ENCODE results near the gene VWA8.
"Not testable (repeated sequence)": the region's sequence is repeated elsewhere in the genome, so short reads cannot be mapped to it uniquely, and the experiment has no call there.

Gene VWA8

GRCh38 chr13:41597348-41598041, 363.4 kb downstream of the VWA8 start:
- DNase-seq (ENCODE audit: low read depth in 3 of 3, low spot score in 1 of 3): no peak

- no peak for DNase-seq (ENCODE audit: low read depth in 3 of 3, low spot score in 1 of 3)
These were observed 364.7 kb downstream of the VWA8 start for GRCh38 chr13:41596190-41596589.

- DNase-seq (ENCODE audit: low read depth in 3 of 3, low spot score in 1 of 3): no peak
These were observed 365.6 kb downstream of the VWA8 start for GRCh38 chr13:41595298-41595697.

- DNase-seq (ENCODE audit: low read depth in 3 of 3, low spot score in 1 of 3): no peak
These were observed 370.3 kb downstream of the VWA8 start for GRCh38 chr13:41590643-41591042.

- DNase-seq (ENCODE audit: low read depth in 3 of 3, low spot score in 1 of 3): no peak
These were observed 370.8 kb downstream of the VWA8 start for GRCh38 chr13:41590122-41590521.

- no peak for DNase-seq (ENCODE audit: low read depth in 3 of 3, low spot score in 1 of 3)
These were observed 371.5 kb downstream of the VWA8 start for GRCh38 chr13:41589434-41589833.

- peak in 1 of 3 donors; percentile 7 for DNase-seq (ENCODE audit: low read depth in 3 of 3, low spot score in 1 of 3)
These were observed 372.0 kb downstream of the VWA8 start for GRCh38 chr13:41588899-41589298.

- no peak for DNase-seq (ENCODE audit: low read depth in 3 of 3, low spot score in 1 of 3)
These were observed 372.5 kb downstream of the VWA8 start for GRCh38 chr13:41588448-41588847.

GRCh38 chr13:41587490-41587889, 373.4 kb downstream of the VWA8 start:
- peak in 1 of 3 donors; percentile 2 for DNase-seq (ENCODE audit: low read depth in 3 of 3, low spot score in 1 of 3)

- no peak for DNase-seq (ENCODE audit: low read depth in 3 of 3, low spot score in 1 of 3)
These were observed 374.7 kb downstream of the VWA8 start for GRCh38 chr13:41586216-41586615.

- no peak for DNase-seq (ENCODE audit: low read depth in 3 of 3, low spot score in 1 of 3)
These were observed 378.9 kb downstream of the VWA8 start for GRCh38 chr13:41582027-41582463.

- no peak for DNase-seq (ENCODE audit: low read depth in 3 of 3, low spot score in 1 of 3)
These were observed 380.6 kb downstream of the VWA8 start for GRCh38 chr13:41580345-41580744.

- no peak for DNase-seq (ENCODE audit: low read depth in 3 of 3, low spot score in 1 of 3)
These were observed 381.0 kb downstream of the VWA8 start for GRCh38 chr13:41579881-41580280.

- DNase-seq (ENCODE audit: low read depth in 3 of 3, low spot score in 1 of 3): no peak
These were observed 381.7 kb downstream of the VWA8 start for GRCh38 chr13:41579168-41579567.

GRCh38 chr13:41578371-41578770, 382.5 kb downstream of the VWA8 start:
- DNase-seq (ENCODE audit: low read depth in 3 of 3, low spot score in 1 of 3): no peak

- DNase-seq (ENCODE audit: low read depth in 3 of 3, low spot score in 1 of 3): no peak
These were observed 383.5 kb downstream of the VWA8 start for GRCh38 chr13:41577436-41577835.

- DNase-seq (ENCODE audit: low read depth in 3 of 3, low spot score in 1 of 3): not testable (repeated sequence)
These were observed 387.3 kb downstream of the VWA8 start for GRCh38 chr13:41573640-41574039.

GRCh38 chr13:41571817-41572340, 389.0 kb downstream of the VWA8 start:
- DNase-seq (ENCODE audit: low read depth in 3 of 3, low spot score in 1 of 3): not testable (repeated sequence)

- no peak for DNase-seq (ENCODE audit: low read depth in 3 of 3, low spot score in 1 of 3)
These were observed 391.9 kb downstream of the VWA8 start for GRCh38 chr13:41568972-41569351.

- DNase-seq (ENCODE audit: low read depth in 3 of 3, low spot score in 1 of 3): no peak
These were observed 392.6 kb downstream of the VWA8 start for GRCh38 chr13:41568143-41568971.

- no peak for DNase-seq (ENCODE audit: low read depth in 3 of 3, low spot score in 1 of 3)
These were observed 393.5 kb downstream of the VWA8 start for GRCh38 chr13:41567363-41567762.

- no peak for DNase-seq (ENCODE audit: low read depth in 3 of 3, low spot score in 1 of 3)
These were observed 395.1 kb downstream of the VWA8 start for GRCh38 chr13:41565846-41566245.
